ENCODE measurements around the gene PIGT.

PIGT gene

DNA sequence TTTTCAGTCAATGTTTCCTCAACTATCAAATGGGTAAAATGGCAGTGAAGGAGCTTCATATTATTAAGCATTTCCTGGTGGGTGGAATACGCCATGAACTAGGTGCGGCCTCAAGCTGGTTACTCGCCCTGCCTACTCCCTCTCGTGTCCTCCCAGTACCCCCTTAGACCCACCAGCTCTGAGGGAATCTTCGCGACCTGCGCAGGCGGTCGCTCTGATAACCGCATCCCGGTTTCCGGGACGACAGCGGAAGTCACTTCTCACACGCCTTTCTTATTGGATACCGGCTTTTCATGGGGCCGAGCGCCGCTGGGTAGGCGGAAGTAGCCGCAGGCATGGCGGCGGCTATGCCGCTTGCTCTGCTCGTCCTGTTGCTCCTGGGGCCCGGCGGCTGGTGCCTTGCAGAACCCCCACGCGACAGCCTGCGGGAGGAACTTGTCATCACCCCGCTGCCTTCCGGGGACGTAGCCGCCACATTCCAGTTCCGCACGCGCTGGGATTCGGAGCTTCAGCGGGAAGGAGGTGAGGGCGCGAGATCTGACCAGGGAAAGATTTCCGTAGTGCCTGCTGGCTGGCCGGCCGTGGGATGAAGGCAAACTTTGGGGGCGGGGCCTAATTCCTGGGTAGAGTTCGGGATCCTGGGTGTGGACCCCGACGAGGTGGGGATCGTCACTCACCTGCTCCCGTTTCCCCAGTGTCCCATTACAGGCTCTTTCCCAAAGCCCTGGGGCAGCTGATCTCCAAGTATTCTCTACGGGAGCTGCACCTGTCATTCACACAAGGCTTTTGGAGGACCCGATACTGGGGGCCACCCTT is at the start of gene PIGT:
Gene PIGT (plus strand): TSS at position 320 of the 816 bp plus-strand sequence. CDS start 16 bp downstream, at position 336.
- peak; percentile 42 for DNase-seq (ENCODE audit: low read depth)

- no peak for DNase-seq (ENCODE audit: low read depth)
These were observed 49.7 kb upstream of the PIGT start for GRCh38 chr20:45366192-45366591.

GRCh38 chr20:45366631-45367030 is 49.3 kb upstream of the PIGT start:
- no peak for DNase-seq (ENCODE audit: low read depth)

DNA sequence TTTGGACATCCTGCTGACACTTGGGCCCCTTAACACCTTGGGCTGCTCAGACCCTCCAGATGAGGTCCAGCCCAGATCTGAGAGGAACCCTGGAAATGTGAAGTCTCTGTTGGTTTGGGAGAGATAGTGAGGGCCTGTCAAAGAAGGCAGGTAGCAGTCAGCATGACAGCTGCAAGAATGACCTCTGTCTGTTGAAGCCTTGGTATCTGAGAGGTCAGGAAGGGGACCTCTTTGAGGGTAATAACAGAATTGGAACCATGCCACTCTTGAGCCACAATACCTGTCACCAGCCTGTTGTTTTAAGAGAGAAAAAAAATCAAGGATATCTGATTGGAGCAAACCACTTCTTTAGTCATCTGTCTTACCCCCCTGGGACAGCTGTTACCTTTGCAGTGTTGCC is 48.8 kb upstream of the PIGT start:
- no peak for DNase-seq (ENCODE audit: low read depth)

DNA sequence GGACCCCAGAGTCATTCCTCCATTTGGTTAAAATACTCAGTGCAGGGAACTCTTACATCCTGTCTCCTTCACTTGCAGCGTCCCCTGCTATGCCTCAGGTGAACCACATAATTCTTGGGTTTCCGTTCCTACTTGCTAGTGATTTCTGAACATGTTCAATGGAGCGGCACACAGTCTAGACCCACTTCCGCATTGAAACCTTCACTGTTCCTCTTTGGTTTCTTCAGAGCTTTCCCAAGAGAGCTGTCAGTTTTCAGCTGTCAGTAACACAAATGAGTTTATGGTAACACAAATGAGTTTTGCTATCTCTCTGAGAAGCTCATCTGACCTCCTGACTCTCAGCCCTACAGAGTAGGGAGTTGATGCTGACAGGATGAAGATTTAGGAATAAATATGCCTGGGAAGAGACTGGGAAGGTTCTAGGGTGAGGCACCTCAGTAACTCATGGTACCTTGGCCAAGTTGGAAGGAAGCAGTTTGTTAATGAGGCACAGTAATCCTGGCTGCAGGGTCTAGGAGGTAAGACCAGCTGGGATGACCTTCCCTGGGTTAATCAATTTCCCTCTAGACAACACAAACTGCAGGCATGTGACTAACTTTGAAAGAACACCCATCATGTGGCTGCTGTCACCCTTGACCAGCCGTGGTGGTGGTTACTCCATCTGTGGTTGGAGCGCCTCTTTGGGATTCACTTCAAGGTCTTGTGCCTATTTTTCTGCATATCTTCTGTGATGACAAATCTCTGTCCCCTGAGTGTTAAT is 47.5 kb upstream of the PIGT start:
- DNase-seq (ENCODE audit: low read depth) = no peak

DNA sequence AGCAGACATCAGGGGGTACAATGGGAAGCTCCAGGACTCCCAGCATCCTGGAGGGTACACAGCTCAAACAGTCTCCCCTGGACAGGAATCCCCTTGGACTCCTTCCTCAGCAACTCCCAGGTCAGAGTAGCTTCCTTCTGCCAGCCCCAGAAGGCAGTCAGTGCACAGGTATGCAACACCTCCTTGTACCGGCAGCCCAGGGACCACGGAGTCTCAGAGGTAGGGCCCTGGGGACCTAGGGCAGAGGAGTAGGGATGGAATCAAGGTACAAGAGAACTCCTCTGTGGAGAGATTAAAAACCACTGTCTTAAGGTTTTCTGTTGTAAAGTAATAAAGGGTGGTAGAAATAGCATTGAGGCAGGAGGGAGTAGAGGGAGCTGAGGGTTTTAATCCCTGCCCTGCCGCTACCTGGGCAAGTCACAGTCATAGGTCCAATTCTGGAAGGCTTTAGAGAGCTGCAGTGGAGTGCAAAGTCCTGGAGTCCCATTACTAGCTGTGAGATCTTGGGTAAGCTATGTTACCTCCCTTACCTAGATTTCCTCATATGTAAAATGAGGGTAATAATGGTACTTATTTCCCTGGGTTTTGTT is 45.3 kb upstream of the PIGT start:
- DNase-seq (ENCODE audit: low read depth) = no peak

- DNase-seq (ENCODE audit: low read depth) = no peak
These were observed 43.7 kb upstream of the PIGT start for GRCh38 chr20:45372241-45372640.

DNA sequence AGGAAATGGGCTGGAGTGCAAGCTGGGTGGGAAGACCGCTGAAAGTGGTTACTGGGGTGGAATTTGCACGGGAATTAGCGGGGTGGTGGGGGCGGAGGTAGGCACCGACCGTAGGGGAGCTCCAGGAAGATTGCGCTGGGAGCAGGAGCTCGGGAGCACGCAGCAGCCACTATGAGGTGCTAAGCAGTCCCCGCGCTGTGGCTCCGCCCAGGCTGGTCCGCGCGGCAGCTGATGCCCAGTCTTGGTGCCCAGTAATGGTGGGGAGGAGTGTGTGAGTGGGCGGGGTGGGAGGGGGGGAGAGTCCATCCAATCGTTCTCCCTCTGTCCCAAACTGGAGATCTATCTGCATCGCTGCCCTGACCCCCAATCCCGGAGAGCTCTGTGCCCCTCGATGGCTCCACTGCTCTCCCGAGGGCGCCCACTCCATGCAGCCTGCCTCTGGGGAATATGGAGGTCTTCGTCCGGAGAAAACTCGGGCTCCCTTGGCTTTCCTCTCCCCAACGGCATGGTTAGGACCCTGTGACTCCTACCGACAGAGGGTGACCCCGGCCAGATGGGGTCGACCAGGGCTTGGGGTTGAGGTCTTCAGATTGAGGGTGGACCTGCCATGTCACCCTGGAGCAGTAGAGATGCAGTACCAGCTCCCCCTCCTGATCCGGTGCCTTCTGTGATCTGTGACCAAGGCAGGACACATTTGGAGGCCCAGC is 43.1 kb upstream of the PIGT start:
- DNase-seq (ENCODE audit: low read depth) = no peak

DNA sequence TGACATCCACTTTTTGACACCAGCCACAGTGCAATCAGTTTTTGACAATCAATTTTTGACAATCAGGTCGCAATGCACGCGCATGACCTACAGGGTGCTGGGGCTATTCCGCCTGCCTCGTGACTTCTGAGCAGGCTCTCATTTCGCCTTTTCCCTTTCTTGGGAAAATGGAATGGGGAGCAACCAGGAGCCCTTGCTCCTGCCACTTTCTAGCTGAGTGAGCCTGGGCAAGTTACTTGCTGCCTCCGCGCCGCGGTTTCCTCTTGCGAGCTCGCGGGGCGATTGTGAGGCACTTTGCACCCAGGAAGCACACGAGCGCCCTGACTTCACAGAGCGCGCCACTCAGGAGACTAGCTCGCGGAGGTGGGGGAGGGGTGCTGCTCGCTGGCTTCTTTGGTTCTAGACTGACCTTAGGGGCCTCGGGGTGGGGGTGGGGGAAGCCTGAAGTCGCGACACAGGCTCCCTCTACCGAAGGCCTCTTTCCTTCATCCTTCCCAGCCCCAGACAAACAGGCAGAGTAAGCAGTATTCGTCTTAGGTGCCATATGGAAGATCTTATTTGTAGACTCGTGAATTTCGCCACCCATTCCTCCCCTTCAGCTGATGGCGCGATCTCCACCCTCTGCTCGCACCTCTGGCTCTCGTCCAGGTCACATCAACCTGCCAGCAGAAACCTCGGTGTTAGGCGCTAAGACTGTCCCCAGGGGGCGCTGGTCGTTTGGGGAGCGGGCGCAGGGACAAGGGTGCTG is 42.4 kb upstream of the PIGT start:
- DNase-seq (ENCODE audit: low read depth) = no peak

GRCh38 chr20:45374101-45374467 is 41.9 kb upstream of the PIGT start:
- no peak for DNase-seq (ENCODE audit: low read depth)

DNA sequence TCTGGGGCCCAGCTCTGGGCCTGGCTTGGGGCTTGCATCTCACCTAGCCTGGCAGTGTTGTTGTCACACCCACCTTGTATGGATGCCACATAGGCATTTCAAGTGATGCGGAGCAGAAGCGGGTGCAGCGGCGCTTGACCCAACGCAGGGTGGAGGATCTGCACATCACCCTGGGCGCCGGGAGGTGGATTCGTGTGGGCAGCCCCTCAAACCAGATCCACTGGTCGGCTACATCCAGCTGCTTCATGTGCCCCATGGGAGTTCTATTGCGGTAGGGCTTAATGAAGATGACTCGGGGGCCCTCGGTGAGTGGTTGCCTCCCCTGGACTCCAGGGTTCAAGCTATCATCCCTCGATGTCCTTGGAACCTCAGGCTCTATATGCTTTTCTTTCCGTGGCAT is 41.0 kb upstream of the PIGT start:
- DNase-seq (ENCODE audit: low read depth) = no peak

GRCh38 chr20:45377269-45377668 is 38.7 kb upstream of the PIGT start:
- no peak for DNase-seq (ENCODE audit: low read depth)

DNA sequence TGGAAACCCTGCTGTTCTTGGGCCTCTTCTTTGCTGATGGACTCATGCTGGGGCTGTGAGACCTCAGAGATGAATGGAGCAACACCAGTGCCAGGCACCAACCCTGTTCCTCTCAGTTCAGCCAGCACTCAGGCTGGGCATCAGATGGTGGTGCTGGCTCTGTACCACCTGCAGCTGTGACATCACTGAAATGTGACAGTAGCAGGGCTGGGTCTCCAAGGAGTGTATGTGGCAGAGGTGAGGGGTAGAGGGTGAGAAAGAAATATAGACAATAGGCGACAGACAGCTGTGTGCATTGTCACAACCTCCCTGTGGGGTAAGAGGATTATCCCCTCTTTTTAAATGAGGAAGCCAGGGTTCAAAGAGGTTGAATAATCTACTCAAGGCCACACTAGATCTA is 37.8 kb upstream of the PIGT start, which contains the start of gene TP53TG5:
Gene TP53TG5 (minus strand): TSS at position 135 of the 400 bp plus-strand sequence. CDS start 89 bp downstream, at position 46.
- no peak for DNase-seq (ENCODE audit: low read depth)

GRCh38 chr20:45387274-45387673 is 28.7 kb upstream of the PIGT start:
- DNase-seq (ENCODE audit: low read depth) = no peak

GRCh38 chr20:45390931-45391330 is 25.0 kb upstream of the PIGT start:
- no peak for DNase-seq (ENCODE audit: low read depth)

DNA sequence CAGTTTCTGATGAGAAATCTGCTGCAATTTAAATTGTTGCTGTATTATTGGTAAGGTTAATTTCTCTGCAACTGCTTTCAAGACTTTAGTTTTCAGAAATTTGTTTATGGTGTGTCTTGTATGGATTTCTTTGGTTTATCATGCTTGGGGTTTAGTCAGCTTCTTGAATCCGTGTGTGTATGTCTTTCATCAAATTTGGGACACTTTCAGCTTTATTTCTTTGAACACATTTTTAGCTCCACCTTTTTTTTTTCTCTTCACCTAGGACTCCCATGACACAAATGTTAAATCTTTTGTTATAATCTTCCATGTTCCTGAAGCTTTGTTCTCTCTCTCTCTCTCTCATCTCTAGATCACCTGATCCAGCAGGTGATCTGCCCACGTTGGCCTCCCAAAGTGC is 24.4 kb upstream of the PIGT start:
- no peak for DNase-seq (ENCODE audit: low read depth)

- no peak for DNase-seq (ENCODE audit: low read depth)
These were observed 23.2 kb upstream of the PIGT start for GRCh38 chr20:45392733-45393132.

DNA sequence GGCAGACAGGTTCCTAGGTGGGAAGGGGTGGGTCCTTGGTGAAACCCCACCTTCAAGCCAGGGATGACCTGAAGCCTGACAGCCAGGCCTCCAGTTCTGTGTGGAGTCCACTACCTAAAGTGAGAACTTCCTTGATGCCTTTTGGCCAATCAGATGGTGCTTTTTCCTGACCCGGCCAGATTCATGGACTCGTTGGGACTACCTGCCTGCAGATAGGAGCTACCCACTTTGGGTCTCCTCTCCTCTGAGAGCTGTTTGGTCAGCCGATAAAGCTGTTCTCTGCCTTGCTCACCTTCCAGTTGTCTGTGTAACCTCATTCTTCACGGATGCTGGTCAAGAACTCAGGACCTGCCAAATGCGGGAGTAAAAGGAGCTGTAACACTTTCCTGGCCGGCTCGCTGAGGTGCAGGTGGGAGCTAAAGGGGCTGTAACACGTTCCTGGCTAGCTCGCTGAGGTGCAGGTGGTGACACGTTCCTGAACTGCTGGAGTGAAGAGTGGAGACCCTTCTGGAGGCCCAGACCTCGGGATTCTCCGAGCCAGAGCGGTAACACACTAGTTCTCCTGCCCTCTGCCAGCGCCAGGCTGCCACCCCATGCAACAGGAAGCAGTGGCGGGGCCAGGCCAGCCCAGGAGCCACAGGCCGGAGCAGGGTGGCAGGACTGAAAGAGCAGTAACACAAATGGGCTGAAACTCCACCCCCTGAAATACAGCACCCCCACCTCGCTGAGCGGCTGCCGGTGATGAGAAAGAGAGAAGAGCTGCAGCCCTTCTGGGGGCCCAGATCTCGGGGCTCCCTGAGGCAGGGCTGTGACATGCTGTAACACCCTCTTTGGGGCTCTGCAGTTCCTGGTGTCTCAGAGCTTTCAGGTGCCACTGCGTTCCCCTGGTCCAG is 21.5 kb upstream of the PIGT start:
- no peak for DNase-seq (ENCODE audit: low read depth)

DNA sequence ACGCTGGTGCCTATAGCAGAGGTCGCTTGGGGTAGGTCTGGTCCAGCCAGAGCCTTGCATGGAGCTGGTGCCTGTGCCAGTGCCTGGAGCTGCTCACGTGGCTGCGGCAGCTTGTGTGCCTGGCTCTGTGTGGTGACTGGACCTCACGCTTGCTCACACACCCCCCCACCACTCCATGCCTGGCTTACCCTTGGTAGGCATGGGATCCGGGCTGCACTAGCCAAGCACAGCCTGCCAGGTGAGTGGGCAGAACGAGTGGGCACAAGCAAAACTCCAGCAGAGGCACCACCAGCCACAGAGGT is 20.9 kb upstream of the PIGT start:
- DNase-seq (ENCODE audit: low read depth) = no peak

DNA sequence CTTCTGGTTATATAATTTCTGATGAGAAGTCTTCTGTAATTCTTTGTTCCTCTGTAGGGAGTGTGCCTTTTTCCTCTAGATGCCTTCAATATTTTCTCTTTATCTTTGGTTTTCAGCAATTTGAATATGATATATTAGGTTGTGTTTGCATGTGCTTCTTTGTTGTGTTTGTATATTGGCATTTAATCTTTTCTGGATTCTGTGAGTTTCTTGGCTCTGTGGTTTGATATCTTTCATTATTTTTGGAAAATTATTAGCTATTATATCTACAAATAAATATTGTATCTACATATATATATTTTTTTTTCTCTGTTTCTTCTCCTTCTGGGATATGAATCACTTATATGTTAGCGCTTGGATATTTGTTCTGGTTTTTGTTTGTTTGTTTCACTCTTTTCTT is 16.9 kb upstream of the PIGT start:
- DNase-seq (ENCODE audit: low read depth) = no peak

Data from GM04503 (cell line).